ENCODE measurements around the gene MINDY4.

The MINDY4 gene

GRCh38 chr7:30886608-30887011 lies 115.4 kb downstream of the MINDY4 start:
- no peak overlapping the region for H3K4me3 Mint-ChIP-seq
- no peak overlapping the region for H3K27ac Mint-ChIP-seq
- H3K27me3 Mint-ChIP-seq, result no peaks in the 10 kb centered on the region
- peaks cover 7% of the 10 kb centered on the region for H3K9me3 Mint-ChIP-seq
- no peaks in the 10 kb centered on the region for H3K36me3 Mint-ChIP-seq (ENCODE audit: low read depth)
- no peaks in the 10 kb centered on the region for H3K4me1 Mint-ChIP-seq (ENCODE audit: low read depth)

- Mint-ChIP-seq H3K4me3 (no peak overlapping the region), H3K36me3 (ENCODE audit: low read depth) (no peaks in the 10 kb centered on the region), H3K27ac (no peak overlapping the region), H3K27me3 (no peaks in the 10 kb centered on the region), H3K4me1 (ENCODE audit: low read depth) (no peaks in the 10 kb centered on the region), H3K9me3 (peaks cover 7% of the 10 kb centered on the region)
Measured at GRCh38 chr7:30887464-30887872, 116.3 kb downstream of the MINDY4 start.

- Mint-ChIP-seq H3K9me3 (peaks cover 7% of the 10 kb centered on the region), H3K4me3 (no peak overlapping the region), H3K27me3 (no peaks in the 10 kb centered on the region)
Measured at GRCh38 chr7:30888747-30889146, 117.5 kb downstream of the MINDY4 start.

GRCh38 chr7:30890226-30890625 lies 119.0 kb downstream of the MINDY4 start:
- Mint-ChIP-seq H3K27me3 (no peaks in the 10 kb centered on the region), H3K9me3 (peaks cover 7% of the 10 kb centered on the region), H3K36me3 (ENCODE audit: low read depth) (no peaks in the 10 kb centered on the region), H3K4me3 (no peak overlapping the region), H3K27ac (no peak overlapping the region), H3K4me1 (ENCODE audit: low read depth) (no peaks in the 10 kb centered on the region)

More at GRCh38 chr7:30888747-30889146, 117.5 kb downstream of the MINDY4 start:
- no peaks in the 10 kb centered on the region for H3K4me1 Mint-ChIP-seq (ENCODE audit: low read depth)
- H3K27ac Mint-ChIP-seq, result no peak overlapping the region
- H3K36me3 Mint-ChIP-seq (ENCODE audit: low read depth), result no peaks in the 10 kb centered on the region

- Mint-ChIP-seq H3K27me3 (no peaks in the 10 kb centered on the region), H3K36me3 (ENCODE audit: low read depth) (no peaks in the 10 kb centered on the region), H3K4me3 (no peak overlapping the region), H3K27ac (no peak overlapping the region), H3K9me3 (peaks cover 7% of the 10 kb centered on the region), H3K4me1 (ENCODE audit: low read depth) (no peaks in the 10 kb centered on the region)
Measured at GRCh38 chr7:30893357-30893756, 122.1 kb downstream of the MINDY4 start.

- Mint-ChIP-seq H3K4me3 (no peak overlapping the region), H3K27me3 (no peaks in the 10 kb centered on the region), H3K9me3 (peaks cover 7% of the 10 kb centered on the region), H3K4me1 (ENCODE audit: low read depth) (no peaks in the 10 kb centered on the region), H3K36me3 (ENCODE audit: low read depth) (no peaks in the 10 kb centered on the region), H3K27ac (no peak overlapping the region)
Measured at GRCh38 chr7:30894009-30894408, 122.8 kb downstream of the MINDY4 start.

- peaks cover 5% of the 10 kb centered on the region for H3K9me3 Mint-ChIP-seq
Measured at GRCh38 chr7:30894866-30895605, 123.8 kb downstream of the MINDY4 start.

GRCh38 chr7:30896036-30896435 lies 124.8 kb downstream of the MINDY4 start:
- H3K27ac Mint-ChIP-seq, result no peak overlapping the region
- no peaks in the 10 kb centered on the region for H3K4me1 Mint-ChIP-seq (ENCODE audit: low read depth)
- H3K36me3 Mint-ChIP-seq (ENCODE audit: low read depth), result no peaks in the 10 kb centered on the region
- no peak overlapping the region for H3K4me3 Mint-ChIP-seq
- H3K27me3 Mint-ChIP-seq, result no peaks in the 10 kb centered on the region
- H3K9me3 Mint-ChIP-seq, result no peaks in the 10 kb centered on the region

More at GRCh38 chr7:30894866-30895605, 123.8 kb downstream of the MINDY4 start:
- H3K27me3 Mint-ChIP-seq, result no peaks in the 10 kb centered on the region
- no peaks in the 10 kb centered on the region for H3K4me1 Mint-ChIP-seq (ENCODE audit: low read depth)
- H3K4me3 Mint-ChIP-seq, result no peak overlapping the region
- no peak overlapping the region for H3K27ac Mint-ChIP-seq
- H3K36me3 Mint-ChIP-seq (ENCODE audit: low read depth), result no peaks in the 10 kb centered on the region

- no peaks in the 10 kb centered on the region for H3K4me1 Mint-ChIP-seq (ENCODE audit: low read depth)
- H3K4me3 Mint-ChIP-seq, result no peak overlapping the region
- H3K9me3 Mint-ChIP-seq, result no peaks in the 10 kb centered on the region
- H3K27ac Mint-ChIP-seq, result no peak overlapping the region
- no peaks in the 10 kb centered on the region for H3K27me3 Mint-ChIP-seq
- no peaks in the 10 kb centered on the region for H3K36me3 Mint-ChIP-seq (ENCODE audit: low read depth)
Measured at GRCh38 chr7:30896783-30897637, 125.8 kb downstream of the MINDY4 start.

- no peaks in the 10 kb centered on the region for H3K4me1 Mint-ChIP-seq (ENCODE audit: low read depth)
- H3K27me3 Mint-ChIP-seq, result no peaks in the 10 kb centered on the region
- no peak overlapping the region for H3K27ac Mint-ChIP-seq
Measured at GRCh38 chr7:30897770-30898169, 126.6 kb downstream of the MINDY4 start.

GRCh38 chr7:30898411-30898810 lies 127.2 kb downstream of the MINDY4 start:
- no peaks in the 10 kb centered on the region for H3K27me3 Mint-ChIP-seq
- H3K36me3 Mint-ChIP-seq (ENCODE audit: low read depth), result no peaks in the 10 kb centered on the region
- H3K4me3 Mint-ChIP-seq, result no peak overlapping the region
- no peaks in the 10 kb centered on the region for H3K9me3 Mint-ChIP-seq
- H3K4me1 Mint-ChIP-seq (ENCODE audit: low read depth), result no peaks in the 10 kb centered on the region
- no peak overlapping the region for H3K27ac Mint-ChIP-seq

More at GRCh38 chr7:30897770-30898169, 126.6 kb downstream of the MINDY4 start:
- Mint-ChIP-seq H3K9me3 (no peaks in the 10 kb centered on the region), H3K4me3 (no peak overlapping the region), H3K36me3 (ENCODE audit: low read depth) (no peaks in the 10 kb centered on the region)

- no peaks in the 10 kb centered on the region for H3K9me3 Mint-ChIP-seq
Measured at GRCh38 chr7:30899066-30899465, 127.8 kb downstream of the MINDY4 start.

GRCh38 chr7:30899630-30900029 lies 128.4 kb downstream of the MINDY4 start:
- no peak overlapping the region for H3K27ac Mint-ChIP-seq
- no peaks in the 10 kb centered on the region for H3K27me3 Mint-ChIP-seq
- H3K4me3 Mint-ChIP-seq, result no peak overlapping the region
- no peaks in the 10 kb centered on the region for H3K36me3 Mint-ChIP-seq (ENCODE audit: low read depth)
- H3K9me3 Mint-ChIP-seq, result no peaks in the 10 kb centered on the region
- no peaks in the 10 kb centered on the region for H3K4me1 Mint-ChIP-seq (ENCODE audit: low read depth)

More at GRCh38 chr7:30899066-30899465, 127.8 kb downstream of the MINDY4 start:
- H3K4me1 Mint-ChIP-seq (ENCODE audit: low read depth), result no peaks in the 10 kb centered on the region
- H3K4me3 Mint-ChIP-seq, result no peak overlapping the region
- H3K36me3 Mint-ChIP-seq (ENCODE audit: low read depth), result no peaks in the 10 kb centered on the region
- no peak overlapping the region for H3K27ac Mint-ChIP-seq
- H3K27me3 Mint-ChIP-seq, result no peaks in the 10 kb centered on the region

- no peaks in the 10 kb centered on the region for H3K4me1 Mint-ChIP-seq (ENCODE audit: low read depth)
- no peaks in the 10 kb centered on the region for H3K36me3 Mint-ChIP-seq (ENCODE audit: low read depth)
- H3K9me3 Mint-ChIP-seq, result no peaks in the 10 kb centered on the region
- no peak overlapping the region for H3K4me3 Mint-ChIP-seq
- H3K27ac Mint-ChIP-seq, result no peak overlapping the region
- no peaks in the 10 kb centered on the region for H3K27me3 Mint-ChIP-seq
Measured at GRCh38 chr7:30900053-30900452, 128.8 kb downstream of the MINDY4 start.

GRCh38 chr7:30900803-30901362 lies 129.7 kb downstream of the MINDY4 start:
- no peaks in the 10 kb centered on the region for H3K27me3 Mint-ChIP-seq
- H3K27ac Mint-ChIP-seq, result no peak overlapping the region

More at GRCh38 chr7:30900803-30901362, 129.7 kb downstream of the MINDY4 start:
- no peaks in the 10 kb centered on the region for H3K4me1 Mint-ChIP-seq (ENCODE audit: low read depth)
- H3K4me3 Mint-ChIP-seq, result no peak overlapping the region
- no peaks in the 10 kb centered on the region for H3K9me3 Mint-ChIP-seq
- H3K36me3 Mint-ChIP-seq (ENCODE audit: low read depth), result no peaks in the 10 kb centered on the region

Measured in stimulated activated naive CD8-positive, alpha-beta T cell treated with anti-CD3 and anti-CD28 coated beads, Interleukin-15, Interleukin-2, amounts not matched to agents 100 ng/mL and 50 ng/mL, for 24 hours (primary cell).